HUDEP-2 (cell line): Measurements from ENCODE around the gene GABARAP.

Source experiments
- DNase-seq, 76 experiments: peaks; one replicate each; lab custom pipeline; 2025; ENCODE audit not compliant: unreplicated experiment in 76 of 76; lab: John Stamatoyannopoulos, UW

Gene GABARAP

GRCh38 chr17:7242717-7243452 is 636 bp upstream of the GABARAP start:
- peak in 74 of 76 experiments; percentile 21 to 94 (median 88) for DNase-seq

GRCh38 chr17:7241090-7241733 is 1.0 kb downstream of the GABARAP start:
- DNase-seq: no peak

GRCh38 chr17:7240375-7240774 is 1.9 kb downstream of the GABARAP start:
- DNase-seq: no peak

- DNase-seq: peak in 75 of 76 experiments; percentile 76 to 100 (median 98)
Observed at GRCh38 chr17:7239091-7240027, 2.9 kb downstream of the GABARAP start, which contains the start of gene PHF23. PHF23 (minus strand) TSS chr17:7239457; CDS start chr17:7239279, 178 bp downstream.

- DNase-seq: peak in 29 of 76 experiments; percentile 16 to 55 (median 35)
Observed at GRCh38 chr17:7238420-7239090, 3.7 kb downstream of the GABARAP start.

- peak in 61 of 76 experiments; percentile 17 to 89 (median 75) for DNase-seq
Observed at GRCh38 chr17:7237761-7238419, 4.4 kb downstream of the GABARAP start.

- DNase-seq: no peak
Observed at GRCh38 chr17:7237266-7237760, 4.9 kb downstream of the GABARAP start.

GRCh38 chr17:7236808-7237207 is 5.4 kb downstream of the GABARAP start:
- no peak for DNase-seq

GRCh38 chr17:7235693-7236665 is 6.3 kb downstream of the GABARAP start:
- peak in 33 of 76 experiments; percentile 3 to 63 (median 29) for DNase-seq

GRCh38 chr17:7234083-7234951 is 7.9 kb downstream of the GABARAP start, which contains the start of gene DVL2:
DVL2 (minus strand) TSS chr17:7234517; CDS start chr17:7234262, 255 bp downstream.
- peak in 74 of 76 experiments; percentile 14 to 96 (median 91) for DNase-seq

- peak in 4 of 76 experiments; percentile 41 to 61 (median 44) for DNase-seq
Observed at GRCh38 chr17:7233701-7234082, 8.6 kb downstream of the GABARAP start.

GRCh38 chr17:7232114-7232513 is 10.1 kb downstream of the GABARAP start:
- no peak for DNase-seq

- no peak for DNase-seq
Observed at GRCh38 chr17:7229504-7229903, 12.7 kb downstream of the GABARAP start.

- no peak for DNase-seq
Observed at GRCh38 chr17:7228920-7229319, 13.3 kb downstream of the GABARAP start.

GRCh38 chr17:7226721-7227710 is 15.2 kb downstream of the GABARAP start:
- DNase-seq: no peak

GRCh38 chr17:7225711-7226331 is 16.4 kb downstream of the GABARAP start:
- no peak for DNase-seq
